SH-SY5Y (cell line): ENCODE measurements around the gene MTREX.

Source experiments
- GATA2 ChIP-seq: IDR thresholded peaks from 2 replicates; pipeline ENCODE4 v1.6.1; 2011; ENCODE audit warnings: mild to moderate bottlenecking, low read depth, low read length
- GATA3 ChIP-seq: IDR thresholded peaks from 2 replicates; pipeline ENCODE4 v1.6.1; 2011; ENCODE audit warnings: low read depth, mild to moderate bottlenecking, low read length, moderate library complexity

DNA sequence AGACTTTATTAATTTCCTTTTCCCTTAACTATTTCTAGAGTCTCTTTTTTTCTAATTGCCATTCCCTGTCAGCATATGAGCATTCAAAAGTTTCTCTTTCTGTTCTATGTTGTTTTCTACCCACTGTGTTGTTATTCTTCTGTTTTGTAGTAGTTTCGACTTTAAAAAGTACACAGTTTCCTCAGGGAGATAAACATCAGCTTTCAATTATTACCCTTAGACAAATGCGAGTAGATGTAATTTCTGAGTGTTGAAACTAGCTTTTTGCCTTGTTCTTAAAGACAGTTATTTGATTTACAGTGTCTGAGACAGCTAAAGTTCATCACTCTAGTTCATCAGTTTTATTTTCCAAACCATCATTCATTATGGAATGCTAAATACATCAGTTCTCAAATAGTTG, 19.5 kb downstream of the MTREX start:
- no peak for TF ChIP-seq GATA2
- no peak for TF ChIP-seq GATA3
